Ovary (tissue), 9 donors: Measurements from ENCODE around the gene FHOD3. TPM values are rescaled to one million over a fixed set of nuclear protein-coding genes. Genes with fewer than 3 reads are reported as not detected.

Experiments used
- DNase-seq, 5 donors: peaks; one replicate each; pipeline ENCODE4 v3.0.0-alpha.2; 2019 to 2020
- H3K27ac ChIP-seq, 2 donors: fragments of 200-600 bp; one replicate each; pipeline versions ENCODE4 v1.5.1 to v1.8.0; 2019 to 2022
- H3K27me3 ChIP-seq: fragments of 200-600 bp; one replicate; pipeline ENCODE4 v1.8.0; 2022
- H3K36me3 ChIP-seq: fragments of 200-600 bp; sonication (generic); one replicate; pipeline ENCODE4 v1.5.1; 2019
- H3K4me1 ChIP-seq: one replicate; pipeline ENCODE4 v1.8.1; 2013; ENCODE audit warnings: mild to moderate bottlenecking, moderate library complexity; ENCODE audit not compliant: insufficient read depth
- H3K4me3 ChIP-seq: fragments of 200-600 bp; sonication (generic); one replicate; pipeline ENCODE4 v1.5.1; 2017
- H3K9me3 ChIP-seq, 2 donors: fragments of 200-600 bp in 1 of 2; sonication (generic) in 1 of 2; one replicate each; pipeline versions ENCODE4 v1.5.1 to v1.8.1; 2013 to 2019; ENCODE audit warnings: mild to moderate bottlenecking in 1 of 2, moderate library complexity in 1 of 2
- EP300 ChIP-seq: sonication (generic); formaldehyde crosslinking; IDR thresholded peaks from one replicate; pipeline ENCODE4 v1.6.1; 2017; ENCODE audit warnings: antibody characterized with exemption
- POLR2A ChIP-seq: fragments of 450-650 bp; IDR thresholded peaks from one replicate; pipeline ENCODE4 v1.6.1; 2017; ENCODE audit warnings: antibody characterized with exemption, mild to moderate bottlenecking, moderate library complexity
- WGBS, 3 donors: extraction: QIAGEN DNeasy Blood & Tissue Kit in 1 of 3; methylation state at CpG; one replicate each; pipeline versions ENCODE4 v1.1.5 to v1.1.7; 2013 to 2017; 5-methylcytosine and 5-hydroxymethylcytosine counted together
- intact Hi-C, 4 donors: fragments of 100-400 bp; cut with DNase I; formaldehyde crosslinking; loops; one replicate each; pipeline versions ENCODE4 v1.11.0 to v1.15.1; 2022 to 2023
- polyA plus RNA-seq, 2 donors: library from polyadenylated mRNA; stranded (reverse); fragments of 200-250 nt in 1 of 2; fragments of 350-450 nt in 1 of 2; fragmentation: Illumina TruSeq in 1 of 2; extraction: RNeasy Lipid Tissue Mini Kit (QIAGEN cat#74804) in 1 of 2; gene quantifications; one replicate each; pipeline ENCODE4 v1.2.3, GENCODE V29; 2013 to 2014
- total RNA-seq, 7 donors: library from RNA; depleted of rRNA in 2 of 7; stranded (reverse); fragments of >200 nt in 2 of 7; fragmentation: NEBNext Ultra II Directional in 3 of 7; extraction: Animal tissue kit (Norgen Biotek cat#: 25700) in 3 of 7; gene quantifications; one replicate each; pipeline versions ENCODE4 v1.1.0 to v1.2.4, GENCODE V29; 2016 to 2023
- TF ChIP-seq, protein P1 (sequence below), 3 donors: fragments of 450-650 bp in 2 of 3; fragments of 200-600 bp in 1 of 3; IDR thresholded peaks; one replicate each; pipeline versions ENCODE4 v1.5.1 to v1.8.0; 2016 to 2022; ENCODE audit warnings: antibody characterized with exemption in 3 of 3, mild to moderate bottlenecking in 1 of 3
- donor health status: DM: no; HTN: no; CAD: no; lungs with moderate emphysema.
- donor health status: DM: no; HTN: no; CAD: no.
- donor health status: Bipolar disorder and iron deficiency.
- donor health status: DM: yes; HTN: yes; CAD: no.
- donor health status: DM: no; HTN: no; CAD: no.
- donor health status: DM: yes; HTN: yes; CAD: no.

The FHOD3 gene
- total and polyA plus RNA-seq, 9 donors: 3.5 to 62.5 (median 11.0) TPM

GRCh38 chr18:36481201-36481657, 183.7 kb downstream of the FHOD3 start:
- no peaks in the 10 kb centered on the region for H3K27me3 ChIP-seq
- 59 to 70% (median 69%) methylated on average over 4 of the region's 4 CpGs for WGBS, 3 donors
- H3K27ac ChIP-seq: no peak overlapping the region
- H3K9me3 ChIP-seq: no peaks in the 10 kb centered on the region
- TF ChIP-seq, protein P1, sequence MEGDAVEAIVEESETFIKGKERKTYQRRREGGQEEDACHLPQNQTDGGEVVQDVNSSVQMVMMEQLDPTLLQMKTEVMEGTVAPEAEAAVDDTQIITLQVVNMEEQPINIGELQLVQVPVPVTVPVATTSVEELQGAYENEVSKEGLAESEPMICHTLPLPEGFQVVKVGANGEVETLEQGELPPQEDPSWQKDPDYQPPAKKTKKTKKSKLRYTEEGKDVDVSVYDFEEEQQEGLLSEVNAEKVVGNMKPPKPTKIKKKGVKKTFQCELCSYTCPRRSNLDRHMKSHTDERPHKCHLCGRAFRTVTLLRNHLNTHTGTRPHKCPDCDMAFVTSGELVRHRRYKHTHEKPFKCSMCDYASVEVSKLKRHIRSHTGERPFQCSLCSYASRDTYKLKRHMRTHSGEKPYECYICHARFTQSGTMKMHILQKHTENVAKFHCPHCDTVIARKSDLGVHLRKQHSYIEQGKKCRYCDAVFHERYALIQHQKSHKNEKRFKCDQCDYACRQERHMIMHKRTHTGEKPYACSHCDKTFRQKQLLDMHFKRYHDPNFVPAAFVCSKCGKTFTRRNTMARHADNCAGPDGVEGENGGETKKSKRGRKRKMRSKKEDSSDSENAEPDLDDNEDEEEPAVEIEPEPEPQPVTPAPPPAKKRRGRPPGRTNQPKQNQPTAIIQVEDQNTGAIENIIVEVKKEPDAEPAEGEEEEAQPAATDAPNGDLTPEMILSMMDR (IDR thresholded peaks at IDR 0.05): no peak
- TF ChIP-seq POLR2A (no peak), EP300 (no peak)
- no peak overlapping the region for H3K4me3 ChIP-seq
- no peaks in the 10 kb centered on the region for H3K4me1 ChIP-seq
- intact Hi-C loops: no loop called here
- no peak for DNase-seq
- no peaks in the 10 kb centered on the region for H3K36me3 ChIP-seq

GRCh38 chr18:36481935-36482334, 184.4 kb downstream of the FHOD3 start:
- Histone ChIP-seq H3K9me3 (no peaks in the 10 kb centered on the region), H3K36me3 (no peaks in the 10 kb centered on the region)
- TF ChIP-seq EP300 (no peak), POLR2A (no peak)
- TF ChIP-seq, protein P1 (IDR thresholded peaks at IDR 0.05): no peak

GRCh38 chr18:36484591-36484990, 187.1 kb downstream of the FHOD3 start:
- Histone ChIP-seq H3K4me3 (no peak overlapping the region), H3K36me3 (no peaks in the 10 kb centered on the region), H3K27me3 (no peaks in the 10 kb centered on the region), H3K4me1 (no peaks in the 10 kb centered on the region), H3K27ac (no peak overlapping the region), H3K9me3 (no peaks in the 10 kb centered on the region)
- DNase-seq: no peak
- TF ChIP-seq POLR2A: no peak
- WGBS, 3 donors: 90 to 92% (median 91%) methylated on average over 5 of the region's 5 CpGs
- intact Hi-C loops: no loop called here

More at GRCh38 chr18:36481935-36482334, 184.4 kb downstream of the FHOD3 start:
- 83 to 96% (median 91%) methylated on average over 1 of the region's 1 CpG for WGBS, 3 donors
- intact Hi-C loops: no loop called here
- H3K27me3 ChIP-seq: no peaks in the 10 kb centered on the region
- no peaks in the 10 kb centered on the region for H3K4me1 ChIP-seq
- H3K4me3 ChIP-seq: no peak overlapping the region
- no peak for DNase-seq
- no peak overlapping the region for H3K27ac ChIP-seq

- 88 to 93% (median 92%) methylated on average over 2 of the region's 2 CpGs for WGBS, 3 donors
- Histone ChIP-seq H3K4me3 (no peak overlapping the region), H3K4me1 (no peaks in the 10 kb centered on the region), H3K36me3 (no peaks in the 10 kb centered on the region), H3K27ac (no peak overlapping the region), H3K27me3 (no peaks in the 10 kb centered on the region), H3K9me3 (no peaks in the 10 kb centered on the region)
- DNase-seq: no peak
- TF ChIP-seq EP300: no peak
- TF ChIP-seq POLR2A: no peak
- TF ChIP-seq, protein P1 (IDR thresholded peaks at IDR 0.05): no peak
- intact Hi-C loops: no loop called here
These were observed 188.3 kb downstream of the FHOD3 start for GRCh38 chr18:36485772-36486171.

GRCh38 chr18:36488131-36488530, 190.6 kb downstream of the FHOD3 start:
- H3K27ac ChIP-seq: no peak overlapping the region
- H3K27me3 ChIP-seq: no peaks in the 10 kb centered on the region
- no peaks in the 10 kb centered on the region for H3K36me3 ChIP-seq
- no peaks in the 10 kb centered on the region for H3K4me1 ChIP-seq
- DNase-seq: no peak
- TF ChIP-seq POLR2A (no peak), EP300 (no peak)
- TF ChIP-seq, protein P1 (IDR thresholded peaks at IDR 0.05): no peak
- WGBS, 3 donors: 49 to 64% (median 60%) methylated on average over 2 of the region's 2 CpGs
- no peaks in the 10 kb centered on the region for H3K9me3 ChIP-seq
- H3K4me3 ChIP-seq: no peak overlapping the region
- intact Hi-C loops: no loop called here
